ENCODE results near the gene GOT1.

The GOT1 gene

GRCh38 chr10:99394256-99394655 is 36.2 kb downstream of the GOT1 start:
- no peak for DNase-seq

GRCh38 chr10:99393683-99394082 is 36.7 kb downstream of the GOT1 start:
- no peak for DNase-seq

- DNase-seq, result no peak
Observed at GRCh38 chr10:99393036-99393435, 37.4 kb downstream of the GOT1 start.

GRCh38 chr10:99391346-99391745 is 39.1 kb downstream of the GOT1 start:
- no peak for DNase-seq

- no peak for DNase-seq
Observed at GRCh38 chr10:99389729-99390480, 40.5 kb downstream of the GOT1 start.

GRCh38 chr10:99387541-99387940 is 42.9 kb downstream of the GOT1 start:
- no peak for DNase-seq

- DNase-seq, result no peak
Observed at GRCh38 chr10:99387071-99387470, 43.4 kb downstream of the GOT1 start.

GRCh38 chr10:99382176-99382575 is 48.2 kb downstream of the GOT1 start:
- DNase-seq, result no peak

- no peak for DNase-seq
Observed at GRCh38 chr10:99375426-99375825, 55.0 kb downstream of the GOT1 start.

- DNase-seq, result no peak
Observed at GRCh38 chr10:99374972-99375371, 55.5 kb downstream of the GOT1 start.

- no peak for DNase-seq
Observed at GRCh38 chr10:99374526-99374925, 55.9 kb downstream of the GOT1 start.

- no peak for DNase-seq
Observed at GRCh38 chr10:99372546-99373271, 57.7 kb downstream of the GOT1 start.

GRCh38 chr10:99370993-99371392 is 59.4 kb downstream of the GOT1 start:
- no peak for DNase-seq

- DNase-seq, result no peak
Observed at GRCh38 chr10:99369551-99369950, 60.9 kb downstream of the GOT1 start.

GRCh38 chr10:99369126-99369525 is 61.3 kb downstream of the GOT1 start:
- no peak for DNase-seq

GRCh38 chr10:99368646-99369045 is 61.8 kb downstream of the GOT1 start:
- DNase-seq, result no peak

- no peak for DNase-seq
Observed at GRCh38 chr10:99366666-99367065, 63.8 kb downstream of the GOT1 start.

GRCh38 chr10:99365736-99366135 is 64.7 kb downstream of the GOT1 start:
- no peak for DNase-seq

GRCh38 chr10:99365311-99365710 is 65.1 kb downstream of the GOT1 start:
- DNase-seq, result no peak

- DNase-seq, result no peak
Observed at GRCh38 chr10:99364125-99364524, 66.3 kb downstream of the GOT1 start.

- no peak for DNase-seq
Observed at GRCh38 chr10:99360934-99361333, 69.5 kb downstream of the GOT1 start.

- no peak for DNase-seq
Observed at GRCh38 chr10:99358101-99358500, 72.3 kb downstream of the GOT1 start.

GRCh38 chr10:99357691-99358090 is 72.7 kb downstream of the GOT1 start:
- no peak for DNase-seq

- no peak for DNase-seq
Observed at GRCh38 chr10:99353182-99353581, 77.2 kb downstream of the GOT1 start.

GRCh38 chr10:99347672-99348071 is 82.8 kb downstream of the GOT1 start:
- DNase-seq, result no peak
